Measurements from ENCODE around the gene MUC20. TPM values are rescaled to one million over a fixed set of nuclear protein-coding genes. Genes with fewer than 3 reads are reported as not detected.
"Not testable (repeated sequence)": the region's sequence is repeated elsewhere in the genome, so short reads cannot be mapped to it uniquely, and the experiment has no call there.

MUC20 gene
- total RNA-seq, 1 donor from 2014 or later, result 52.0 TPM

DNA sequence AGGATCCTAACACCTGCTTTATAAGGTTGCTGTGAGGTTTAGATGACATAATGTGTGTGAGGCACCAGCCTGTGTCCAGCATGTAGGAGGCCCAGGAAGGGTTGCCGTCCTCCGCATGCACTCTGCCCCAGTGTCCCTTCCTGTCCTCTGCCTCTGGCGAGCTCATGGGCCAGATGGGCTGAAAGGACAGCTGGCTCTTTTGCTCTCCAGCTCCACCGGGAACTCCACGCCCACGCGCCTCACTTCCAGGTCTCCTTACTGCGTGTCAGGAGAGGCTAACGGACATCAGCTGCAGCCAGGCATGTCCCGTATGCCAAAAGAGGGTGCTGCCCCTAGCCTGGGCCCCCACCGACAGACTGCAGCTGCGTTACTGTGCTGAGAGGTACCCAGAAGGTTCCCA is 12.2 kb downstream of the MUC20 start:
- Histone ChIP-seq H3K4me3 (no peak overlapping the region), H3K27me3 (no peaks in the 10 kb centered on the region), H3K27ac (no peak overlapping the region), H3K36me3 (peaks cover 10 to 73% of the 10 kb centered on the region in 2 donors), H3K9me3 (no peaks in the 10 kb centered on the region), H3K4me1 (no peaks in the 10 kb centered on the region)
- intact Hi-C loops (cut with DNase I), result no loop called here
- TF ChIP-seq, protein P1, sequence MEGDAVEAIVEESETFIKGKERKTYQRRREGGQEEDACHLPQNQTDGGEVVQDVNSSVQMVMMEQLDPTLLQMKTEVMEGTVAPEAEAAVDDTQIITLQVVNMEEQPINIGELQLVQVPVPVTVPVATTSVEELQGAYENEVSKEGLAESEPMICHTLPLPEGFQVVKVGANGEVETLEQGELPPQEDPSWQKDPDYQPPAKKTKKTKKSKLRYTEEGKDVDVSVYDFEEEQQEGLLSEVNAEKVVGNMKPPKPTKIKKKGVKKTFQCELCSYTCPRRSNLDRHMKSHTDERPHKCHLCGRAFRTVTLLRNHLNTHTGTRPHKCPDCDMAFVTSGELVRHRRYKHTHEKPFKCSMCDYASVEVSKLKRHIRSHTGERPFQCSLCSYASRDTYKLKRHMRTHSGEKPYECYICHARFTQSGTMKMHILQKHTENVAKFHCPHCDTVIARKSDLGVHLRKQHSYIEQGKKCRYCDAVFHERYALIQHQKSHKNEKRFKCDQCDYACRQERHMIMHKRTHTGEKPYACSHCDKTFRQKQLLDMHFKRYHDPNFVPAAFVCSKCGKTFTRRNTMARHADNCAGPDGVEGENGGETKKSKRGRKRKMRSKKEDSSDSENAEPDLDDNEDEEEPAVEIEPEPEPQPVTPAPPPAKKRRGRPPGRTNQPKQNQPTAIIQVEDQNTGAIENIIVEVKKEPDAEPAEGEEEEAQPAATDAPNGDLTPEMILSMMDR (IDR thresholded peaks at IDR 0.05), result no peak
- no peak for DNase-seq (ENCODE audit: low spot score in 2 of 2)

DNA sequence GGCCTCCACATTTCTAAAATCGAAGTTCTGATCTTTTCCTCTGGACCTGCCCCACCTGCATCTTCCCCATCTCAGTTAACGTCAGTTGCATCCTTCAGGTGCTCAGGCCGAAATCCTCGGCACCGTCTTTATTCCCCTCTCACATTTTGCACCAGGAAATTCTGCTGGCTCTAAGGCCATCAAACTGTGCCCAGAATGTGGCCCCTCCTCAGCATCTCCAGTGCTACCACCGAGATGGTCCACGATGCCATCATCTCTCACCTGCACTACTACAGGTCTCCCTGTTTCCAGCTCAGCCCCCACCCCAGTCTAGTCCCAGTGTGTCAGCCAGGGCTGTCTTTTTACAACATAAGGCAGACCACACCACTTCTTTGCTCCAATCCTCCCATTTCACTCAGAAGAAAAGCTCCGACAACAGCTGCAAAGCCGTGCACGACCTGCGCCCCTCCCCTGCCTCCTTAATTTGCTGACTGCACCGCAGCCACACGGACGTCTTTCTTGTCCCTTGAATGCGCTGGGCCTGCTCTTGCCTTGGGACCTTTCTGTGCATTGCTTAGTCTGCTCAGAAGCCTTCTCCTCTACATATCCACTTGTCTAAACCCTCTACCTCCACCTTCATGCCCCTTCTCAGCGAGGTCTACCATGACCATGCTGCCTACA is 14.4 kb downstream of the MUC20 start:
- no peak for DNase-seq (ENCODE audit: low spot score in 2 of 2)
- H3K36me3 ChIP-seq, result peaks cover 10 to 69% of the 10 kb centered on the region in 2 donors
- no peak overlapping the region for H3K27ac ChIP-seq
- no peak overlapping the region for H3K4me3 ChIP-seq
- TF ChIP-seq, protein P1 (IDR thresholded peaks at IDR 0.05), result no peak
- no peaks in the 10 kb centered on the region for H3K9me3 ChIP-seq
- intact Hi-C loops (cut with DNase I), result no loop called here
- H3K4me1 ChIP-seq, result no peaks in the 10 kb centered on the region
- no peaks in the 10 kb centered on the region for H3K27me3 ChIP-seq

DNA sequence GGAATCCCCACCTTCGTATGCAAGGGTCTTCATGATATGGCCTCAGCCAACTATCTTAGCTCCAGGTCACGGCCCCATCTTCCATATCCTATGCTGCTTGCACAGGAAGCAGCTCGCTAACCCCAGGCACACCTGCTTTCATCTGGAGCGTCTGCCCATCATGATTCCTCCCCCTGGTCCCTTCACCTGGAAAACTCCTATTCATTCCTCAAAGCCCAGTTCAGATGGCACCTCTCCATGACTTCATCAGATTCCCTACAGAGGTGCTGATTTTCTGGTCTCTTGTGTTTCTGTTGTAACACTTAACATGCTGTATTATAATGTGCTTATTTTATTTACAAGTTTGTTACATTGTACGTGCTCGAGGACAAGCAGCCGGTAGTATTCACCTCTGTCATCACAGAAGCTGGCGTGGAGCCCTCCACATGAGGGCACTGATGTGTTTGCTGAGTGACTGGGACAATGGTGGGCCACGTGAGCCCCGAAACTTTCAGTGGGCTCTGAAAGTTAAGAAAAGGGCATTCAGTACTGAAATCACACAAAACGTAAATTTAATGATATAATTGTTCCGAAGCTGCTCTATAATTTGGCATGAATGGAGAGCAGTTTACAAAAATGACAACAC is 16.2 kb downstream of the MUC20 start:
- Histone ChIP-seq H3K27me3 (no peaks in the 10 kb centered on the region), H3K36me3 (peaks cover 7 to 51% of the 10 kb centered on the region in 2 donors), H3K9me3 (no peaks in the 10 kb centered on the region), H3K4me1 (no peaks in the 10 kb centered on the region), H3K27ac (no peak overlapping the region), H3K4me3 (no peak overlapping the region)
- DNase-seq (ENCODE audit: low spot score in 2 of 2), result no peak
- TF ChIP-seq, protein P1 (IDR thresholded peaks at IDR 0.05), result no peak
- intact Hi-C loops (cut with DNase I), result no loop called here

DNA sequence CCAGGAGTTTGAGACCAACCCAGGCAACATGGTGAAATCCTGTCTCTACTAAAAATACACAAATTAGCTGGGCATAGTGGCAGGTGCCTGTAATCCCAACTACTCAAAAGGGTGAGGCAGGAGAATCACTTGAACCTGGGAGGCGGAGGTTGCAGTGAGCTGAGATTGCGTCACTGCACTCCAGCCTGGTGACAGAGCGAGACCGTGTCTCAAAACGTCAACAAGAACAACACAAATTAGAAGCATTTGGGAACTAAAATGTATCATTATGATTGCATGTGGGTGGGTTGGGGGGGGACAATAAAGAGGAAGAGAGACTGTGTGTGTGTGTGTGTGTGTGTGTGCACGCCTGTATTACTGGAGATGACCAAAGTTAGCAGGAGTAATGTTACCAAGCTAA is 17.0 kb downstream of the MUC20 start:
- H3K4me3 ChIP-seq; H3K9me3 ChIP-seq; H3K27ac ChIP-seq; H3K27me3 ChIP-seq; H3K4me1 ChIP-seq; DNase-seq (ENCODE audit: low spot score in 2 of 2); intact Hi-C loops (cut with DNase I): not testable (repeated sequence)
- peaks cover 7 to 44% of the 10 kb centered on the region in 2 donors for H3K36me3 ChIP-seq

DNA sequence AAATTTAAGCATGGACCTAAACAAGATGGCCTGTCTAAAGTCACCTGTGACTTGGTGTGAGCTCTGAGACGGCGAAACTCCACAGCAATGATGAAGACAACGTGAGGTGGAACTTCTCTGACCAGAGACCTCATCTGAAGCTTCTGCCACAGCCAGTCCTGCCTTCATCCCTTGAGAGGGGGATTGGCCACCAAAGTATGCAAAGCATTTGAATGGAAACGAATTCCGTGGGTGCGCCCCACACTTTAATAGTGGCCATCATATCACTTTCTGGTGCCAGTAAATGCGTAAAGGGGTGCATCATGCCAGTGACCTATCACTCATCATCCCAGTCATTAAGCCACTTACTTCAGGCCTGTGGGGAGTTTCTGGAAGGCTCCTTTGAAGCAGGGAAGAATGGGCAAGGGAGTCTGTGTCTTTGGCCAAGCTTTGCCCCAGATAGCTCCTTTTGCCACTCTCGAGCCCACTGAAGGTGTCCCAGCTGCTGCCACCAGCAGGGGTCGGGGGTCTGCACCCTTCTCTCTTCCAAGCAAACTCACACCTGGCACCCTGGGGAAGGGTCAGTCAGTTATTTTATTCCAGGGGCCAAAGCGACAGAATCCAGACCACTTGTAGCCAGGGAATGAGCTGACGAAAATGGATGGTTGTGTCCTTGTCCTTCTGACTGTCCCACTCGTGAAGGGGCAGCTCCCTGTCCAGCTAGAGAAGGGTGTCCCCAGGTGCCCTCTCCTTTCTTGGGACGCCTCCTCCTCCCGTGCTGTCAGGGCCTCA is 17.7 kb downstream of the MUC20 start:
- Histone ChIP-seq H3K36me3 (peaks cover 7 to 37% of the 10 kb centered on the region in 2 donors), H3K27ac (no peak overlapping the region), H3K9me3 (no peaks in the 10 kb centered on the region), H3K4me1 (no peaks in the 10 kb centered on the region), H3K4me3 (no peak overlapping the region), H3K27me3 (no peaks in the 10 kb centered on the region)
- intact Hi-C loops (cut with DNase I), result no loop called here
- no peak for DNase-seq (ENCODE audit: low spot score in 2 of 2)
- TF ChIP-seq, protein P1 (IDR thresholded peaks at IDR 0.05), result no peak

DNA sequence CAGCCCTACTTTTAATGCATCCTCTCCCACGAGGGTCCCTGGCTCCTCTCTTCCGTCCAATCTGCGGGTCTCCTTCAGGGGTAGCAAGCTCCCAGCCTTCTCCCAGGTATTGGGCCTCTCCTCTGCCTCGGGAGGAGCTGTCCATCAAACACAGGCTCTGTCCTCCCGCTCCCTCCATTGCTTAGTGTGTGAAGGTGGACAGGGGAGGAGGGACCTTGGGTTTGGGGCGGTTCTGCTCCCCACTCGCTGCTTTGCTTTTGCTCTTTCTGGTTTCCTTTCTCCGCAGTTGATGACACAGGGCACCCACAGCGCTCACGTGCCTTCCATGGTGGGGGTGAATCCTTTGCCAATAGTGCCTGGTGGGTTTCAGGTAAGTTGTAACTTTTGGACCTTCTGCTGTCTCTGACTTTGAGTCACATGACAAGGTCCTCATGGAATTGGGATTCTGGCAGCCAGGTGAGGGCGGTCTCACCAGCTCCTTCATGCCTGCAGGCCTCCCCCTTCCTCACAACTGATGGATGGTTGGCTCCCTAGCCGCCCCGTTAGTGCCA is 18.9 kb downstream of the MUC20 start:
- no peaks in the 10 kb centered on the region for H3K4me1 ChIP-seq
- no peaks in the 10 kb centered on the region for H3K9me3 ChIP-seq
- intact Hi-C loops (cut with DNase I), result no loop called here
- no peak overlapping the region for H3K4me3 ChIP-seq
- peaks cover 7 to 31% of the 10 kb centered on the region in 2 donors for H3K36me3 ChIP-seq
- H3K27me3 ChIP-seq, result no peaks in the 10 kb centered on the region
- TF ChIP-seq, protein P1 (IDR thresholded peaks at IDR 0.05), result no peak
- no peak for DNase-seq (ENCODE audit: low spot score in 2 of 2)
- H3K27ac ChIP-seq, result no peak overlapping the region
